ENCODE results near the gene EIF3D. TPM values are rescaled to one million over a fixed set of nuclear protein-coding genes. Genes with fewer than 3 reads are reported as not detected.

EIF3D gene
- total RNA-seq, 1 experiment from 2014 or later: 306 TPM

DNA sequence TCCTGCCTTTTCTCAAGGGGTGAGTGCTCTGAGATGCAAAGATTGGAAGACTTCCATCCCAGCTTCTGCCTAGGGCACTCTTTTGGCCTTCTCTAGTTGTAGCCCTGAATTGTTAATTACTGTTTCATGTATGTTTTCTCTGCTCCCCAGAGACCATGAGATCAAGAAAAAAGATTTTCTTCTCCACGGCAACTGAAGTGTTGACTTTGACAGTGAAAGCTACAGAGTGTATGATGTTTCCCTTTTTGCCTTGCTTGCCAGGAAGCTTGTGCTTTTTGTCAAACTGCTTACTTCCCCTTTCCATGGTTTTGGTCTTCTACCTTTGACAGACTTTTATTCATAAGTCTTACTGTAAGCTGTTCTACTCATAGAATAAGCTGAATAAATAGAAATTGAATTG lies 23.3 kb upstream of the EIF3D start:
- BruUV-seq (replicated peaks): no TSS peak
- no peak overlapping the region for H3K9ac ChIP-seq (ENCODE audit: low read length)
- no peaks in the 10 kb centered on the region for H3K9me3 ChIP-seq (ENCODE audit: control insufficient read depth in 1 of 2, insufficient read depth in 1 of 2, low read depth in 1 of 2, low read length in 2 of 2)
- no peaks in the 10 kb centered on the region for H4K20me1 ChIP-seq (ENCODE audit: insufficient read depth)
- ChIA-PET POLR2A (interaction anchor here (1.0 to 1.5 kb wide), 2 partner anchors 10 to 19 kb away, joined by 4 read pairs; no protein-coding TSS in a partner anchor), RAD21 (ENCODE audit: low non-redundant PET in 1 of 2, low total read pairs in 2 of 2, uncharacterized antibody in 2 of 2, unreplicated experiment in 2 of 2) (no interaction called here), CTCF (no interaction called here)
- no peak for DNase-seq (ENCODE audit: low read depth, low spot score)
- no peak overlapping the region for H3K4me2 ChIP-seq (ENCODE audit: low read length)
- no peaks in the 10 kb centered on the region for H3K9me2 ChIP-seq (ENCODE audit: insufficient read depth)
- intact Hi-C loops (cut with micrococcal nuclease): no loop called here
- peaks cover 9% of the 10 kb centered on the region in 2 experiments for H3K4me1 ChIP-seq (ENCODE audit: control insufficient read depth in 1 of 2, insufficient read depth in 2 of 2, low read length in 2 of 2)
- H3K27me3 ChIP-seq (ENCODE audit: insufficient read depth, low read length): peaks cover 5% of the 10 kb centered on the region; the same call in 1 of the 2 replicates
- no peak overlapping the region for H2AFZ ChIP-seq (ENCODE audit: low read depth, low read length, poor library complexity, severe bottlenecking)
- H3K79me2 ChIP-seq (ENCODE audit: insufficient read depth, low read length): no peaks in the 10 kb centered on the region
- H3K4me3 ChIP-seq (replicated peaks in 1 of 2; ENCODE audit: low read depth in 1 of 2, low read length in 2 of 2): no peak overlapping the region
- no peaks in the 10 kb centered on the region for H3K36me3 ChIP-seq (ENCODE audit: control insufficient read depth in 1 of 2, insufficient read depth in 2 of 2, low read length in 2 of 2)
- no peak overlapping the region for H3K27ac ChIP-seq (ENCODE audit: low read depth, low read length)
- TF ChIP-seq EGR1 (IDR thresholded peaks at IDR 0.05; ENCODE audit: low read depth): no peak
- TF ChIP-seq ATF3 (IDR thresholded peaks at IDR 0.05): no peak
- TF ChIP-seq EZH2phosphoT487 (IDR thresholded peaks at IDR 0.05; ENCODE audit: borderline replicate concordance): no peak
- TF ChIP-seq POLR2A (IDR thresholded peaks at IDR 0.05; ENCODE audit: borderline replicate concordance, extremely low read depth, insufficient read depth, insufficient read length): no peak
- TF ChIP-seq CBX3 (IDR thresholded peaks at IDR 0.05; ENCODE audit: low read depth): no peak
- no peak for TF ChIP-seq EZH2 (IDR thresholded peaks at IDR 0.05)
- no peak for TF ChIP-seq FOSL1 (IDR thresholded peaks at IDR 0.05; ENCODE audit: low read depth)
- no peak for TF ChIP-seq ZNF274 (IDR thresholded peaks at IDR 0.05; ENCODE audit: low read depth, low read length)
- TF ChIP-seq SP1 (IDR thresholded peaks at IDR 0.05; ENCODE audit: low read depth): no peak
- TF ChIP-seq YY1 (IDR thresholded peaks at IDR 0.05; ENCODE audit: extremely low read depth, insufficient replicate concordance, low read depth, low read length): no peak
- no peak for TF ChIP-seq ELF1 (IDR thresholded peaks at IDR 0.05; ENCODE audit: borderline replicate concordance, low read depth)
- TF ChIP-seq, protein P1, sequence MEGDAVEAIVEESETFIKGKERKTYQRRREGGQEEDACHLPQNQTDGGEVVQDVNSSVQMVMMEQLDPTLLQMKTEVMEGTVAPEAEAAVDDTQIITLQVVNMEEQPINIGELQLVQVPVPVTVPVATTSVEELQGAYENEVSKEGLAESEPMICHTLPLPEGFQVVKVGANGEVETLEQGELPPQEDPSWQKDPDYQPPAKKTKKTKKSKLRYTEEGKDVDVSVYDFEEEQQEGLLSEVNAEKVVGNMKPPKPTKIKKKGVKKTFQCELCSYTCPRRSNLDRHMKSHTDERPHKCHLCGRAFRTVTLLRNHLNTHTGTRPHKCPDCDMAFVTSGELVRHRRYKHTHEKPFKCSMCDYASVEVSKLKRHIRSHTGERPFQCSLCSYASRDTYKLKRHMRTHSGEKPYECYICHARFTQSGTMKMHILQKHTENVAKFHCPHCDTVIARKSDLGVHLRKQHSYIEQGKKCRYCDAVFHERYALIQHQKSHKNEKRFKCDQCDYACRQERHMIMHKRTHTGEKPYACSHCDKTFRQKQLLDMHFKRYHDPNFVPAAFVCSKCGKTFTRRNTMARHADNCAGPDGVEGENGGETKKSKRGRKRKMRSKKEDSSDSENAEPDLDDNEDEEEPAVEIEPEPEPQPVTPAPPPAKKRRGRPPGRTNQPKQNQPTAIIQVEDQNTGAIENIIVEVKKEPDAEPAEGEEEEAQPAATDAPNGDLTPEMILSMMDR (IDR thresholded peaks at IDR 0.05 in 2 of 3, conservative IDR thresholded peaks at IDR 0.05 in 1 of 3; ENCODE audit: borderline replicate concordance in 1 of 3, insufficient read depth in 1 of 3, low read depth in 2 of 3, low read length in 2 of 3): no peak
- TF ChIP-seq POLR2AphosphoS5 (IDR thresholded peaks at IDR 0.05; ENCODE audit: low read depth, low read length): no peak
- TF ChIP-seq ZBTB33 (IDR thresholded peaks at IDR 0.05; ENCODE audit: extremely low read depth, insufficient replicate concordance, low read length): no peak
- TF ChIP-seq ZFX (IDR thresholded peaks at IDR 0.05): no peak
- TF ChIP-seq SRF (IDR thresholded peaks at IDR 0.05; ENCODE audit: low read depth): no peak
- no peak for TF ChIP-seq MAX (IDR thresholded peaks at IDR 0.05)
- no peak for TF ChIP-seq RAD21 (IDR thresholded peaks at IDR 0.05; ENCODE audit: low read depth)
- no peak for ATAC-seq

All from HCT116 (cell line).